SK-N-SH treated with all-trans-retinoic acid at 6 μM for 48 hours (cell line): ENCODE results near the gene MAML3.

Experiments
- ATAC-seq: fragments of 200-7000 bp; cut with Tn5 transposase; 3 replicates; pipeline ENCODE4 v1.9.1; 2020; ENCODE audit warnings: mild to moderate bottlenecking, moderate library complexity
- BACH2 ChIP-seq: fragments of 250-450 bp; sonication (Bioruptor Pico); IDR thresholded peaks from 2 replicates; pipeline ENCODE4 v1.9.0; 2021; ENCODE audit warnings: mild to moderate bottlenecking, borderline replicate concordance
- CSDC2 ChIP-seq: fragments of 250-450 bp; sonication (Bioruptor Pico); IDR thresholded peaks from 2 replicates; pipeline ENCODE4 v1.5.0; 2020; ENCODE audit warnings: mild to moderate bottlenecking, moderate library complexity
- ESRRG ChIP-seq: fragments of 250-450 bp; sonication (Bioruptor Pico); IDR thresholded peaks from 2 replicates; pipeline ENCODE4 v1.6.1; 2021; ENCODE audit warnings: mild to moderate bottlenecking
- ISL1 ChIP-seq: fragments of 250-450 bp; sonication (Bioruptor Pico); IDR thresholded peaks from 2 replicates; pipeline ENCODE4 v2.1.2; 2022; ENCODE audit warnings: mild to moderate bottlenecking, moderate library complexity
- OSR1 ChIP-seq: fragments of 250-450 bp; sonication (Bioruptor Pico); IDR thresholded peaks from 2 replicates; pipeline ENCODE4 v1.8.0; 2022; ENCODE audit warnings: moderate library complexity, mild to moderate bottlenecking, inconsistent platforms
- PPARA ChIP-seq: fragments of 250-450 bp; sonication (Bioruptor Pico); IDR thresholded peaks from 2 replicates; pipeline ENCODE4 v1.5.0; 2020; ENCODE audit warnings: mild to moderate bottlenecking, borderline replicate concordance
- TCF4 ChIP-seq: fragments of 250-450 bp; sonication (Bioruptor Pico); IDR thresholded peaks from 2 replicates; pipeline ENCODE4 v1.8.0; 2021; ENCODE audit warnings: mild to moderate bottlenecking, moderate library complexity, borderline replicate concordance
- TOX ChIP-seq: fragments of 250-450 bp; sonication (Bioruptor Pico); IDR thresholded peaks from 2 replicates; pipeline ENCODE4 v1.8.0; 2021; ENCODE audit warnings: mild to moderate bottlenecking, moderate library complexity, borderline replicate concordance
- ZC3H10 ChIP-seq: fragments of 250-450 bp; sonication (Bioruptor Pico); IDR thresholded peaks from 2 replicates; pipeline ENCODE4 v1.5.1; 2021; ENCODE audit warnings: mild to moderate bottlenecking, moderate library complexity
- ZFP3 ChIP-seq: fragments of 250-450 bp; sonication (Bioruptor Pico); IDR thresholded peaks from 2 replicates; pipeline ENCODE4 v1.5.0; 2020; ENCODE audit warnings: mild to moderate bottlenecking, moderate library complexity
- ZFP30 ChIP-seq: fragments of 450-650 bp; formaldehyde crosslinking; IDR thresholded peaks from 2 replicates; pipeline ENCODE4 v1.5.0; 2022; ENCODE audit warnings: mild to moderate bottlenecking, moderate library complexity
- ZNF565 ChIP-seq: fragments of 450-650 bp; formaldehyde crosslinking; conservative IDR thresholded peaks from 2 replicates; pipeline ENCODE4 v1.5.0; 2020; ENCODE audit warnings: low read depth, mild to moderate bottlenecking, moderate library complexity
- ZNF70 ChIP-seq: fragments of 450-650 bp; formaldehyde crosslinking; IDR thresholded peaks from 2 replicates; pipeline ENCODE4 v1.5.0; 2020; ENCODE audit warnings: mild to moderate bottlenecking, moderate library complexity
- ZNF8 ChIP-seq: fragments of 450-650 bp; formaldehyde crosslinking; IDR thresholded peaks from 2 replicates; pipeline ENCODE4 v1.5.0; 2020; ENCODE audit warnings: mild to moderate bottlenecking, moderate library complexity
- TF ChIP-seq, protein P1 (sequence below): fragments of 250-450 bp; sonication (Bioruptor Pico); IDR thresholded peaks from 2 replicates; pipeline ENCODE4 v1.8.0; 2020; ENCODE audit warnings: mild to moderate bottlenecking, moderate library complexity, borderline replicate concordance
- TF ChIP-seq, protein P2 (sequence below): fragments of 250-450 bp; sonication (Bioruptor Pico); IDR thresholded peaks from 2 replicates; pipeline ENCODE4 v1.8.0; 2021; ENCODE audit warnings: low read depth, mild to moderate bottlenecking, moderate library complexity, borderline replicate concordance
- TF ChIP-seq, protein P3 (sequence below): fragments of 250-450 bp; sonication (Bioruptor Pico); IDR thresholded peaks from 2 replicates; pipeline ENCODE4 v1.5.1; 2021; ENCODE audit warnings: mild to moderate bottlenecking, moderate library complexity
- TF ChIP-seq, protein P4 (sequence below): fragments of 250-450 bp; sonication (Bioruptor Pico); IDR thresholded peaks from 2 replicates; pipeline ENCODE4 v1.5.1; 2020; ENCODE audit warnings: low read depth, mild to moderate bottlenecking, moderate library complexity

Gene MAML3

DNA sequence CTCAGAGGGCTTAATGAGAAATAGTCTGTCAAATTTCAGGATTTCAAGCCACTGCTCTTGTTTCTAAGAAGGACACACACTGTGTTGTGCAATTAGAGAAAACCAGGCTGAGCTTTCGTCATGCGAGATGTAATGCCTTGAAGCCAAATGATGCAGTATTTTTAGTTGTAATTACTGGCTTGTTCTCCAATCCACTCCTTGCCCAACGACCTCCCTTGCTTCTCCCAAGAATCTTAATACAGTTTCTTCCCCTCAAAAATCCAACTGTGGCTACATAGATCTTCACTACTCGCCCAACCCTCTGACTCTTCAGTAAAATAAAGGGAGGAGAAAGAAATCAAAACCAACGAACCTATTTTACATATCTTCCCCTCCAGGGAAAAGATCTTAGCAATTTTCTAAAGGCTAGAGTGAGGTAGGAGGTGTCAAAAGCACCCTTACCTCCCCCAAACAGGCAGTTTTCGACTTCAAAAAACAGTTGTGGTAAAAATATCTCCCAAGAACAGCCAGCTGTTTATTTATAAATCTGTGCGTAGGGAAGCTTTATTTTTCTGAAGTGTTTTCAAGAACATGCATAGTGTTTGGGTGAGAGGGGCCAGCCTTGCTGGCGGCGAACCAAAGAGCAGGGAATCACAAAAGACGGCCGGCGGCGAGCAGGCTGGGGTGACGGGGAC is 419.6 kb downstream of the MAML3 start:
- ATAC-seq = no peak

DNA sequence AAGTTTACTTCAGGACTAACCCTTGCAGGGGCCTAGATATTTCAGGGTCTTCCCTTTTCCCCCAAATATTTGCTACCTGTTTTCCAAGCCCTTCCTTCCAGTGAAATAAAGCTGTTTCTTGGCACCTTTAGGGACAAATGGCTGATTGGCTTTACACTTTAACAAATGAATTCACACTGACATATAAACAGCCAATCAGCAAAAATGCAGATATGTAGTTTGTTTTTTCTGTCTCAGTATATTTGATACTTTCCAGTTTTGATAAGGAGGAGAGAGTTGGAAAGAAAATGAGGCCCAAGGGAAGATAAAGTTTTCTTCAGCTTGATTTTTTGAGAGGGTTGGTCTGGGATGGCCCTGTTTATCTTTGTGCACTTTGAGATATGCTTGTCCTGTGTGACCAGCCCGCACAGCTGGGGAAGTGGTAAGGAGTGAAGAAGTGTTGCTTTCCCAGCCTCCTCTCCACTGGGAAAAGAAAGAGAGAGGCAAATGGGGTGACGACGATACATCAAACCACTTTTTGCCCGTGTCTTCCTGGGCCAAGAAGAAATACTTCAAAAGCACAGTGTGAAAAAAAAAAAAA is 420.9 kb downstream of the MAML3 start:
- no peak for TF ChIP-seq ESRRG (CRISPR knock-in tag)
- TF ChIP-seq OSR1 = no peak
- TF ChIP-seq TOX = no peak
- TF ChIP-seq ZNF70 = no peak
- no peak for ATAC-seq

More for the DNA sequence above, 419.6 kb downstream of the MAML3 start:
- TF ChIP-seq, protein P1, sequence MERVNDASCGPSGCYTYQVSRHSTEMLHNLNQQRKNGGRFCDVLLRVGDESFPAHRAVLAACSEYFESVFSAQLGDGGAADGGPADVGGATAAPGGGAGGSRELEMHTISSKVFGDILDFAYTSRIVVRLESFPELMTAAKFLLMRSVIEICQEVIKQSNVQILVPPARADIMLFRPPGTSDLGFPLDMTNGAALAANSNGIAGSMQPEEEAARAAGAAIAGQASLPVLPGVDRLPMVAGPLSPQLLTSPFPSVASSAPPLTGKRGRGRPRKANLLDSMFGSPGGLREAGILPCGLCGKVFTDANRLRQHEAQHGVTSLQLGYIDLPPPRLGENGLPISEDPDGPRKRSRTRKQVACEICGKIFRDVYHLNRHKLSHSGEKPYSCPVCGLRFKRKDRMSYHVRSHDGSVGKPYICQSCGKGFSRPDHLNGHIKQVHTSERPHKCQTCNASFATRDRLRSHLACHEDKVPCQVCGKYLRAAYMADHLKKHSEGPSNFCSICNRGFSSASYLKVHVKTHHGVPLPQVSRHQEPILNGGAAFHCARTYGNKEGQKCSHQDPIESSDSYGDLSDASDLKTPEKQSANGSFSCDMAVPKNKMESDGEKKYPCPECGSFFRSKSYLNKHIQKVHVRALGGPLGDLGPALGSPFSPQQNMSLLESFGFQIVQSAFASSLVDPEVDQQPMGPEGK (CRISPR knock-in tag) = no peak
- no peak for TF ChIP-seq TOX

DNA sequence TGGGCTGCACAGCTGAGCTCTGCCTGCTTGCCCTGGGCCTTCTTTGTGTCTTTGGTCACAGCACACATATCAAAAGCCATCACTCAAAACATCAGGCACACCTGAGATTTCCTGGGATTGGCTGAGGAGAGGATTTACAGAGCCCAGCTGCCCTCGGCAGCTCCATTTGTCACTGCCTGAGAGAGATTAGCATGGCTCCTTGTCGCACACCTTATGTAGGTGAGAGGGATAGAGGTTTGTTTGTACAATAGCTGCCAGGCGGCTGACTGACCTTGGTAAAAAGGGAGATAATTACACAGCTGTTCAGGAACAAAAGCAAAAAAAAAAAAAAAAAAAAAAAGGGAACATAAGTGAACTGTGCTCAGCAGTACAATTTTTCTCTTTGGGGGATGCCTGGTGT is 425.1 kb downstream of the MAML3 start:
- ATAC-seq = no peak
- TF ChIP-seq, protein P2, sequence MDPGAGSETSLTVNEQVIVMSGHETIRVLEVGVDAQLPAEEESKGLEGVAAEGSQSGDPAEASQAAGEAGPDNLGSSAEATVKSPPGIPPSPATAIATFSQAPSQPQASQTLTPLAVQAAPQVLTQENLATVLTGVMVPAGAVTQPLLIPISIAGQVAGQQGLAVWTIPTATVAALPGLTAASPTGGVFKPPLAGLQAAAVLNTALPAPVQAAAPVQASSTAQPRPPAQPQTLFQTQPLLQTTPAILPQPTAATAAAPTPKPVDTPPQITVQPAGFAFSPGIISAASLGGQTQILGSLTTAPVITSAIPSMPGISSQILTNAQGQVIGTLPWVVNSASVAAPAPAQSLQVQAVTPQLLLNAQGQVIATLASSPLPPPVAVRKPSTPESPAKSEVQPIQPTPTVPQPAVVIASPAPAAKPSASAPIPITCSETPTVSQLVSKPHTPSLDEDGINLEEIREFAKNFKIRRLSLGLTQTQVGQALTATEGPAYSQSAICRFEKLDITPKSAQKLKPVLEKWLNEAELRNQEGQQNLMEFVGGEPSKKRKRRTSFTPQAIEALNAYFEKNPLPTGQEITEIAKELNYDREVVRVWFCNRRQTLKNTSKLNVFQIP (CRISPR knock-in tag) = no peak
- TF ChIP-seq ISL1 (CRISPR knock-in tag) (no peak), ZNF70 (no peak), TCF4 (CRISPR knock-in tag) (no peak)
- TF ChIP-seq, all 23 proteins: peak for 0

DNA sequence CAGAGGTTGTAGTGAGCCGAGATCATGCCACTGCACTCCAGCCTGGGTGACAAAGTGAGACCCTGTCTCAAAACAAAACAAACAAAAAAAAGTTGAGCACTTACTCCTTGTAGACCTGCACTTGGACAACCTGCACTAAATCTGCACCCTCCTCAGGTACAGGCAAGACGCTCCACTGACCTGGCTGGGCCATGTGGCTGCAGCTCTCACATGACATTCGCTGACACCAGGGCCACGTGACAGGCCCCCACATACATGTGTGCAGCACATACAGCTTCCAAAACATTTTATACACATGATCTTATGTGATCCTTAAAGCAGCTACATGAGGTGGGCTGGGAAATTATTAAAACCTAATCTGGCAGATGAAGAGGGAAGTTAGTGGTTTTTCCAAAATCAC is 425.8 kb downstream of the MAML3 start:
- TF ChIP-seq, protein P2 (CRISPR knock-in tag) = no peak
- TF ChIP-seq ZFP3 (CRISPR knock-in tag) = no peak
- no peak for TF ChIP-seq ZNF70
- TF ChIP-seq ZFP30 (CRISPR knock-in tag) = no peak
- TF ChIP-seq, protein P3, sequence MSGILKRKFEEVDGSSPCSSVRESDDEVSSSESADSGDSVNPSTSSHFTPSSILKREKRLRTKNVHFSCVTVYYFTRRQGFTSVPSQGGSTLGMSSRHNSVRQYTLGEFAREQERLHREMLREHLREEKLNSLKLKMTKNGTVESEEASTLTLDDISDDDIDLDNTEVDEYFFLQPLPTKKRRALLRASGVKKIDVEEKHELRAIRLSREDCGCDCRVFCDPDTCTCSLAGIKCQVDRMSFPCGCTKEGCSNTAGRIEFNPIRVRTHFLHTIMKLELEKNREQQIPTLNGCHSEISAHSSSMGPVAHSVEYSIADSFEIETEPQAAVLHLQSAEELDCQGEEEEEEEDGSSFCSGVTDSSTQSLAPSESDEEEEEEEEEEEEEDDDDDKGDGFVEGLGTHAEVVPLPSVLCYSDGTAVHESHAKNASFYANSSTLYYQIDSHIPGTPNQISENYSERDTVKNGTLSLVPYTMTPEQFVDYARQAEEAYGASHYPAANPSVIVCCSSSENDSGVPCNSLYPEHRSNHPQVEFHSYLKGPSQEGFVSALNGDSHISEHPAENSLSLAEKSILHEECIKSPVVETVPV (CRISPR knock-in tag) = no peak
- no peak for TF ChIP-seq ISL1 (CRISPR knock-in tag)
- no peak for TF ChIP-seq ZC3H10
- TF ChIP-seq CSDC2 (CRISPR knock-in tag) = no peak
- TF ChIP-seq ZNF565 = no peak
- TF ChIP-seq ZNF8 (CRISPR knock-in tag) = no peak
- TF ChIP-seq, protein P1 (CRISPR knock-in tag) = no peak
- no peak for TF ChIP-seq OSR1
- TF ChIP-seq BACH2 (CRISPR knock-in tag) = no peak
- TF ChIP-seq TOX = no peak
- TF ChIP-seq, protein P4, sequence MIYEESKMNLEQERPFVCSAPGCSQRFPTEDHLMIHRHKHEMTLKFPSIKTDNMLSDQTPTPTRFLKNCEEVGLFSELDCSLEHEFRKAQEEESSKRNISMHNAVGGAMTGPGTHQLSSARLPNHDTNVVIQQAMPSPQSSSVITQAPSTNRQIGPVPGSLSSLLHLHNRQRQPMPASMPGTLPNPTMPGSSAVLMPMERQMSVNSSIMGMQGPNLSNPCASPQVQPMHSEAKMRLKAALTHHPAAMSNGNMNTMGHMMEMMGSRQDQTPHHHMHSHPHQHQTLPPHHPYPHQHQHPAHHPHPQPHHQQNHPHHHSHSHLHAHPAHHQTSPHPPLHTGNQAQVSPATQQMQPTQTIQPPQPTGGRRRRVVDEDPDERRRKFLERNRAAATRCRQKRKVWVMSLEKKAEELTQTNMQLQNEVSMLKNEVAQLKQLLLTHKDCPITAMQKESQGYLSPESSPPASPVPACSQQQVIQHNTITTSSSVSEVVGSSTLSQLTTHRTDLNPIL (CRISPR knock-in tag) = no peak
- TF ChIP-seq ESRRG (CRISPR knock-in tag) = no peak
- no peak for TF ChIP-seq TCF4 (CRISPR knock-in tag)
- TF ChIP-seq PPARA = no peak
- ATAC-seq = no peak
